ENCODE measurements around the gene MRPS34. TPM values are rescaled to one million over a fixed set of nuclear protein-coding genes. Genes with fewer than 3 reads are reported as not detected.

MRPS34 gene
- total RNA-seq, 1 donor from 2014 or later, result 75.1 TPM

DNA sequence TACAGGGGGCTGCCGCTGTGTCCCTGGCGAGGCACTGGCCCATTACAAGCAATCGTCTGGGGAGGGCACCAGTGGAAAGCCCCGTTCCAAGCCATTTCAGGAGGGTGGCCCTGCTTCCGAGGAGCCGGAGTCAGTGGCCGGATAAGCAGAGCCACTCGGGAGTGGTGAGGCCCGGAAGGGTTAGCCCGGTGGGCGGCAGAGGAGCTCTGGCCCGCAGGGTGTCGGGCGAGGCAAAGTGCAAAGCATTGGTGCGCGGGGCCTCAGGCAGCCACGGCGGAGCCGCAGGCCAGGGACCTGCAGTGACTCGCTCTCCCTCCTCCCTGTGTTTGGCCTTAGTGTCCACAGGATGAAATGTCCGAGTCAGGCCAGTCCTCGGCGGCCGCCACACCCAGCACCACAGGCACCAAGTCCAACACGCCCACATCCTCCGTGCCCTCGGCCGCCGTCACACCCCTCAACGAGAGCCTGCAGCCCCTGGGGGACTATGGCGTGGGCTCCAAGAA, 26.2 kb downstream of the MRPS34 start:
- Mint-ChIP-seq H3K4me1 (ENCODE audit: low read depth, unreplicated experiment) (no peaks in the 10 kb centered on the region), H3K27me3 (ENCODE audit: unreplicated experiment) (peaks cover 4% of the 10 kb centered on the region), H3K27ac (ENCODE audit: unreplicated experiment) (no peak overlapping the region), H3K4me3 (ENCODE audit: unreplicated experiment) (no peak overlapping the region), H3K36me3 (ENCODE audit: unreplicated experiment) (peaks cover 7% of the 10 kb centered on the region), H3K9me3 (ENCODE audit: unreplicated experiment) (peaks cover 8% of the 10 kb centered on the region)
- DNase-seq, result no peak
- no peak for TF ChIP-seq CTCF (IDR thresholded peaks at IDR 0.05; ENCODE audit: partially characterized antibody, unreplicated experiment)

DNA sequence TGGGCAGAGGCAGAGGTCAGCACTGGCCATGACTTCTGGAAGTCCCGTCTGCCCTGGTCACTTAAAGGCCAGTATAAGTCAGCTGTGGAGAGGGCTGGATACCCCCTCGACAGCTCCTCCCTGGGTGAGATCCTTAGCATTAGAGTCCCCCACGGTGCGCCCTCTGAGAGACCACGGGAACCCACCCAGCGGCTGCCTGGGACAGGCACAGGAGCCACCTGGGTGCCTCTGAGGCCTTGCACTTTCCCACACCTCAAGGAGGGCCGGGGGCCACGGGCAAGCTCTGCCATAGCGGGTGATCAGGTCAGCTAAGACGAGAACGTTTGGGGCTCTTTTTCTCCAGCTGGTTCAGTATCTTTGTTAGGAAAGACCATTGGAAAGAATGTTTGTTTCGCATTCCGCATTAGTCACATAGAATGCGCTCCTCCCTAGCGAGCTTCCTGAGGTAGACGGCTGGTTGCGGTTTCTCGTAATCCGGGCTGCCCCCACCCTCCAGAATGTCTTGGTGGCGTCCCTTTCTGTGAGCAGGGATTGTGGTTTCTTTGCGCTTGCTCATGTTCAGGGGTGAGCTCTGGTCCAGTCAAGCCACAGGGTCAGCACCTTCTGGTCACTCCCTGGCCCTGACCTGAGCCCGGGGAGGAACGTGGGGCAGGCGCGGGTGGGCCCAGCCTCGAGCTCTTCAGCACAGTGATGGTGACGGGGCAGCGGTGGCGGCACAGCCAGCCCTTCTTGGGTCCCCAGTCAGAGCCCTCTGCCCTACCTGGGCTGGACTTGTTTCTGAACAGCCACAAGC, 26.8 kb downstream of the MRPS34 start:
- Mint-ChIP-seq H3K27me3 (ENCODE audit: unreplicated experiment) (peaks cover 6% of the 10 kb centered on the region), H3K9me3 (ENCODE audit: unreplicated experiment) (peaks cover 9% of the 10 kb centered on the region), H3K4me1 (ENCODE audit: low read depth, unreplicated experiment) (no peaks in the 10 kb centered on the region), H3K4me3 (ENCODE audit: unreplicated experiment) (no peak overlapping the region), H3K36me3 (ENCODE audit: unreplicated experiment) (peaks cover 7% of the 10 kb centered on the region), H3K27ac (ENCODE audit: unreplicated experiment) (no peak overlapping the region)
- TF ChIP-seq CTCF (IDR thresholded peaks at IDR 0.05; ENCODE audit: partially characterized antibody, unreplicated experiment), result no peak
- DNase-seq, result peak; percentile 11

GRCh38 chr16:1745181-1745899, 27.6 kb downstream of the MRPS34 start:
- no peak for DNase-seq
- H3K36me3 Mint-ChIP-seq (ENCODE audit: unreplicated experiment), result peaks cover 7% of the 10 kb centered on the region
- no peak for TF ChIP-seq CTCF (IDR thresholded peaks at IDR 0.05; ENCODE audit: partially characterized antibody, unreplicated experiment)
- no peak overlapping the region for H3K4me3 Mint-ChIP-seq (ENCODE audit: unreplicated experiment)
- H3K4me1 Mint-ChIP-seq (ENCODE audit: low read depth, unreplicated experiment), result no peaks in the 10 kb centered on the region
- no peak overlapping the region for H3K27ac Mint-ChIP-seq (ENCODE audit: unreplicated experiment)
- peaks cover 9% of the 10 kb centered on the region for H3K9me3 Mint-ChIP-seq (ENCODE audit: unreplicated experiment)
- H3K27me3 Mint-ChIP-seq (ENCODE audit: unreplicated experiment), result peaks cover 6% of the 10 kb centered on the region

DNA sequence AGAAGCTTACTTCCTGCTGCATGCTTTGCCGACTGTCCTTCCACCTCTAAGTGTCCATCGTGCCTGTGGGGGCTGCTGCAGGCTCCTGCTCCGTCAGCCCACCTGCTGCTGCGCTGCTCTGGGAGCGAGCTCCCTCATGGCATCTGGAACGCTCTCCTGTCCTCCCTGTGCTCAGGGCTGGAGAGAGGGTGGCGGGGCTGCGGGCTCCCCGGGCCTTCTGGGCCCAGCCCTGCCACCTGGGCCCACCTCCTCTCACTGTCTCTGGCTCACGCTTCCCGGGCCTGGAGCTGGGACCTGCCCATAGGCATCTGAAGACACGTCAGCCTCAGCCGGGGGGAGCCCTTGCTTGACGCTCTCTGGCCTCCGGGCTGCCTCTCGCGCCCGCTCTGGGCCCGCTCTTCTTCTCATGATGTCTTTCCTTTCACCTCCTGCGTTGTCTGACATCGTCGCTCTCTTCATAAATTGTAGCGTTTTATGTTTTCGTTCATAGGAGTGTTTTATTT, 28.5 kb downstream of the MRPS34 start:
- no peak for TF ChIP-seq CTCF (IDR thresholded peaks at IDR 0.05; ENCODE audit: partially characterized antibody, unreplicated experiment)
- Mint-ChIP-seq H3K27ac (ENCODE audit: unreplicated experiment) (no peak overlapping the region), H3K4me1 (ENCODE audit: low read depth, unreplicated experiment) (no peaks in the 10 kb centered on the region), H3K9me3 (ENCODE audit: unreplicated experiment) (peaks cover 9% of the 10 kb centered on the region), H3K4me3 (ENCODE audit: unreplicated experiment) (no peak overlapping the region), H3K36me3 (ENCODE audit: unreplicated experiment) (peaks cover 7% of the 10 kb centered on the region), H3K27me3 (ENCODE audit: unreplicated experiment) (peaks cover 6% of the 10 kb centered on the region)
- peak; percentile 21 for DNase-seq
